ENCODE data around the gene HNRNPUL2.

DNA sequence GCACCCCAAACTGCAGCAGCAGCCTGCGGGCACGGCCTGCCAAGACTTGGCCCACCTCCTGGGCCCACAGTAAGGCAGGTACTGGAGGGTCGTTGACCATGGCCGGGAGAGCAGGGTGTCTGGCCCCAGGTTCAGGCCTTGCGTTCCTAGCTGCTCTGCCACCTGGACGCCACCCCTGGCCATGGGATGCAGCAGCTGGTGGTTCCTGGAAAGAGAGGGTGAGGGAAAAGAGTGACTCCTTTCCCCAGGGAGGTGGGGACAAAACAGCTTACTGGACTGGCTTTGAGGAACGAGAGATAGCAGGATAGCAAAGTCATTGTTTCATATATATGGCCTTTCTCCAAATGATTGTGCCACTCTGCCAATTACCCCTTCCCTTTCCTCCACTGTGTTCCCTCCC, 21.8 kb downstream of the HNRNPUL2 start:
- no peak for TF ChIP-seq POLR2A (IDR thresholded peaks at IDR 0.05)
- TF ChIP-seq, protein P1, sequence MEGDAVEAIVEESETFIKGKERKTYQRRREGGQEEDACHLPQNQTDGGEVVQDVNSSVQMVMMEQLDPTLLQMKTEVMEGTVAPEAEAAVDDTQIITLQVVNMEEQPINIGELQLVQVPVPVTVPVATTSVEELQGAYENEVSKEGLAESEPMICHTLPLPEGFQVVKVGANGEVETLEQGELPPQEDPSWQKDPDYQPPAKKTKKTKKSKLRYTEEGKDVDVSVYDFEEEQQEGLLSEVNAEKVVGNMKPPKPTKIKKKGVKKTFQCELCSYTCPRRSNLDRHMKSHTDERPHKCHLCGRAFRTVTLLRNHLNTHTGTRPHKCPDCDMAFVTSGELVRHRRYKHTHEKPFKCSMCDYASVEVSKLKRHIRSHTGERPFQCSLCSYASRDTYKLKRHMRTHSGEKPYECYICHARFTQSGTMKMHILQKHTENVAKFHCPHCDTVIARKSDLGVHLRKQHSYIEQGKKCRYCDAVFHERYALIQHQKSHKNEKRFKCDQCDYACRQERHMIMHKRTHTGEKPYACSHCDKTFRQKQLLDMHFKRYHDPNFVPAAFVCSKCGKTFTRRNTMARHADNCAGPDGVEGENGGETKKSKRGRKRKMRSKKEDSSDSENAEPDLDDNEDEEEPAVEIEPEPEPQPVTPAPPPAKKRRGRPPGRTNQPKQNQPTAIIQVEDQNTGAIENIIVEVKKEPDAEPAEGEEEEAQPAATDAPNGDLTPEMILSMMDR (IDR thresholded peaks at IDR 0.05) = no peak

Data from thyroid gland (tissue), 4 donors.